ENCODE data around the gene ATF3.
A peak's percentile ranks its signal among the peaks of the same experiment; 100 is the strongest.

ATF3 gene

GRCh38 chr1:212595787-212596714 lies 12.5 kb upstream of the ATF3 start:
- Histone ChIP-seq H3K4me2 (ENCODE audit: low read depth, low read length, poor library complexity, severe bottlenecking) (peak overlapping the region; percentile 52), H3K27me3 (ENCODE audit: insufficient read depth, low read length, poor library complexity, severe bottlenecking) (no peaks in the 10 kb centered on the region), H3K4me3 (ENCODE audit: low read length, poor library complexity, severe bottlenecking) (peak overlapping the region; percentile 44), H3K9me3 (ENCODE audit: insufficient read depth, low read depth, low read length) (no peaks in the 10 kb centered on the region), H3F3A (ENCODE audit: low read depth) (no peaks in the 10 kb centered on the region), H4K20me1 (ENCODE audit: insufficient read depth, low read length, poor library complexity, severe bottlenecking) (no peaks in the 10 kb centered on the region), H3K4me1 (ENCODE audit: insufficient read depth, low read length, poor library complexity, severe bottlenecking) (peaks cover 13% of the 10 kb centered on the region), H3K9me2 (replicated peaks; ENCODE audit: low read depth, low read length) (no peaks in the 10 kb centered on the region), H3K36me3 (ENCODE audit: insufficient read depth, low read length) (no peaks in the 10 kb centered on the region), H2AFZ (ENCODE audit: low read length) (peak overlapping the region; percentile 33; the same call in 1 of the 2 replicates), H3K79me2 (ENCODE audit: insufficient read depth, low read length) (no peaks in the 10 kb centered on the region), H3K9ac (ENCODE audit: low read depth, low read length, poor library complexity, severe bottlenecking) (peak overlapping the region; percentile 49)
- TF ChIP-seq CTCF (conservative IDR thresholded peaks at IDR 0.05; ENCODE audit: low read length) (peak; percentile 70), EZH2phosphoT487 (IDR thresholded peaks at IDR 0.05; ENCODE audit: borderline replicate concordance) (no peak)

DNA sequence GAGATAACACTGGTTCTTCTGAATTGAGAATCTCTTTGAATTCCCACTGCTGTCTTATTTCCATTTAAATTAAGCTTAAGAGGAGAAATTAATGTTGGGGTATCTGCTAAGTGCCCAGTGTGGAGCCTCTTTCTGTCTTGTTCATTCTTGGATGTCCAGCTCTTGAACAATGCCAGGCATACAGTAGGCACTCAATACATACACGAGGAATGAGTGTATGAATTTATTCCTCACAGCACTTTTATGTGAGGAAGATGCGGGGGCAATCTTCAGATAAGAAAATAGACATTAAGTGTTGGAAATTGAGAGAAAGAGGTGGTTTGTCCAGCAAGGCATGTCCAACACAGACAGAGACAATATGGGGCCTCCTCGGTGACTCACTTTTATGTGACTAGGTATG lies 11.8 kb upstream of the ATF3 start:
- Histone ChIP-seq H3F3A (ENCODE audit: low read depth) (no peaks in the 10 kb centered on the region), H3K4me3 (ENCODE audit: low read length, poor library complexity, severe bottlenecking) (no peak overlapping the region), H3K4me2 (ENCODE audit: low read depth, low read length, poor library complexity, severe bottlenecking) (peak overlapping the region; percentile 52), H3K27me3 (ENCODE audit: insufficient read depth, low read length, poor library complexity, severe bottlenecking) (no peaks in the 10 kb centered on the region), H3K4me1 (ENCODE audit: insufficient read depth, low read length, poor library complexity, severe bottlenecking) (peaks cover 13% of the 10 kb centered on the region), H2AFZ (ENCODE audit: low read length) (peak overlapping the region; percentile 33; the same call in 1 of the 2 replicates), H4K20me1 (ENCODE audit: insufficient read depth, low read length, poor library complexity, severe bottlenecking) (no peaks in the 10 kb centered on the region), H3K9ac (ENCODE audit: low read depth, low read length, poor library complexity, severe bottlenecking) (peak overlapping the region; percentile 49), H3K9me3 (ENCODE audit: insufficient read depth, low read depth, low read length) (no peaks in the 10 kb centered on the region), H3K36me3 (ENCODE audit: insufficient read depth, low read length) (no peaks in the 10 kb centered on the region), H3K9me2 (replicated peaks; ENCODE audit: low read depth, low read length) (no peaks in the 10 kb centered on the region), H3K79me2 (ENCODE audit: insufficient read depth, low read length) (no peaks in the 10 kb centered on the region)
- TF ChIP-seq CTCF (conservative IDR thresholded peaks at IDR 0.05; ENCODE audit: low read length), result no peak
- TF ChIP-seq EZH2phosphoT487 (IDR thresholded peaks at IDR 0.05; ENCODE audit: borderline replicate concordance), result no peak

DNA sequence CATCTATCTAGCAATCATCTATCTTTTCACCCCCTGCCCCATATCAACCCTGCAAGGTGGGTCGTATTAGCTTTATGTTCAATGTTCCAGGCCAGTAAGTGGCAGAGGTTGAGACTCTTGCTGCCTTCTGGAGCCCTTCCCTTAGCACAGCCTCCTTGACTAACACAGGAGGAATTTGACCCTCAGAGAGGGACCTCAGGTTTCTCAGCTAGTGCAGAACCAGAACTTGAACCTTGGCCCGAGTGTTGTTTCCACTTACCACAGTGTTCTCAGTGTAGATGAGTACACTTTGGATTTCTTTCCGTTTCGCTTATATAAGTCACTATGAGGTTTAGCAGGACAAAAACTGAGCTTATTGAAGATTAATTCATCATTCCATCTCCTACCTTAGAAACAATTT lies 11.1 kb upstream of the ATF3 start:
- Histone ChIP-seq H3K9me3 (ENCODE audit: insufficient read depth, low read depth, low read length) (no peaks in the 10 kb centered on the region), H3K4me1 (ENCODE audit: insufficient read depth, low read length, poor library complexity, severe bottlenecking) (peaks cover 13% of the 10 kb centered on the region), H3K36me3 (ENCODE audit: insufficient read depth, low read length) (no peaks in the 10 kb centered on the region), H3F3A (ENCODE audit: low read depth) (no peaks in the 10 kb centered on the region), H3K27me3 (ENCODE audit: insufficient read depth, low read length, poor library complexity, severe bottlenecking) (no peaks in the 10 kb centered on the region), H3K79me2 (ENCODE audit: insufficient read depth, low read length) (no peaks in the 10 kb centered on the region), H2AFZ (ENCODE audit: low read length) (no peak overlapping the region), H3K4me2 (ENCODE audit: low read depth, low read length, poor library complexity, severe bottlenecking) (no peak overlapping the region), H3K9ac (ENCODE audit: low read depth, low read length, poor library complexity, severe bottlenecking) (no peak overlapping the region), H3K4me3 (ENCODE audit: low read length, poor library complexity, severe bottlenecking) (no peak overlapping the region), H4K20me1 (ENCODE audit: insufficient read depth, low read length, poor library complexity, severe bottlenecking) (no peaks in the 10 kb centered on the region), H3K9me2 (replicated peaks; ENCODE audit: low read depth, low read length) (no peaks in the 10 kb centered on the region)
- no peak for TF ChIP-seq EZH2phosphoT487 (IDR thresholded peaks at IDR 0.05; ENCODE audit: borderline replicate concordance)
- no peak for TF ChIP-seq CTCF (conservative IDR thresholded peaks at IDR 0.05; ENCODE audit: low read length)

Data from Loucy (cell line).